Measurements from ENCODE around the gene CYTL1.
"Not testable (repeated sequence)": the region's sequence is repeated elsewhere in the genome, so short reads cannot be mapped to it uniquely, and the experiment has no call there.

Gene CYTL1

DNA sequence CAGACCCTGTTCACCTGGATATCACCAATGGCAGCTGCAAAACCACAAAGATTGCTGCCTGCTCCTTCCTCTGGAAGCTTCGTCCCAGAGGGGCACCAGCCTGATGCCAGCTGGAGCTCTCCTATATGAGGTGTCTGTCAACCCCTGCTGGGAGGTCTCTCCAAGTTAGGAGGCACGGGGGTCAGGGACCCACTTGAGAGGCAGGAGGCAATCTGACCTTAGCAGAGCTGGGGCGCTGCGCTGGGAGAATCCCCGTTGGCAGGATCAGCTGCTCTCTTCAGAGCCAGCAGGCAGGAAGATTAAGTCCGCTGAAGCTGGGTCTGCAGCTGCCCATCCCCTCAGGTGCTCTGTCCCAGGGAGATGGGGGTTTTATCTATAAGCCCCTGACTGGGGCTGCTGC lies 17.6 kb downstream of the CYTL1 start:
- not testable (repeated sequence) for DNase-seq (ENCODE audit: low read depth, low spot score)

DNA sequence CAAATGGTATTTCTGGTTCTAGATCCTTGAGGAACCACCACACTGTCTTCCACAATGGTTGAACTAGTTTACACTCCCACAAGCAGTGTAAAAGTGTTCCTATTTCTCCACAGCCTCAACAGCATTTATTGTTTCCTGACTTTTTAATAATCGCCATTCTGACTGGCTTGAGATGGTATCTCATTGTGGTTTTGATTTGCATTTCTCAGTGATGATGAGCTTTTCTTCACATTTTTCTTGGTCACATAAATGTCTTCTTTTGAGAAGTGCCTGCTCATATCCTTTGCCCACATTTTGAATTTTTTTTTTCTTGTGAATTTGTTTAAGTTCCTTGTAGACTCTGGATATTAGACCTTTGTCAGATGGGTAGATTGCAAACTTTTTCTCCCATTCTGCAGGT lies 22.3 kb downstream of the CYTL1 start:
- not testable (repeated sequence) for DNase-seq (ENCODE audit: low read depth, low spot score)

DNA sequence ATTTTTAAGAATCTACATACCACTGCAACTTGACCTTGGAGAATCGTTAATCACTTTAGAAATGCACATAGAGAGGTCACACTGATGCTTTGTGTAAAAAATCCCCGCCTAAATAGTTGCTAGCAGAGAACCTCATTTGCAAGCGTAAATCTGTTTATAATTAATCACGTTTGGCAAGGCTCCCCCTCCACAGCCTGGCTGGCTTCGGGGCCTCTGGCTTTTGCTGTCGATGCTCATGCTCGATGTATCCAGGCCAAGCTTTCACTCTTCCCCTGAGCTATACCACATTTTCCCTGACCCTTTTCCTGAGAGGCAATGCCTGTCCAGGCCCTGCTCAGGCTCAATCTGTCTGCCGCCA lies 23.4 kb downstream of the CYTL1 start:
- DNase-seq (ENCODE audit: low read depth, low spot score) = no peak

DNA sequence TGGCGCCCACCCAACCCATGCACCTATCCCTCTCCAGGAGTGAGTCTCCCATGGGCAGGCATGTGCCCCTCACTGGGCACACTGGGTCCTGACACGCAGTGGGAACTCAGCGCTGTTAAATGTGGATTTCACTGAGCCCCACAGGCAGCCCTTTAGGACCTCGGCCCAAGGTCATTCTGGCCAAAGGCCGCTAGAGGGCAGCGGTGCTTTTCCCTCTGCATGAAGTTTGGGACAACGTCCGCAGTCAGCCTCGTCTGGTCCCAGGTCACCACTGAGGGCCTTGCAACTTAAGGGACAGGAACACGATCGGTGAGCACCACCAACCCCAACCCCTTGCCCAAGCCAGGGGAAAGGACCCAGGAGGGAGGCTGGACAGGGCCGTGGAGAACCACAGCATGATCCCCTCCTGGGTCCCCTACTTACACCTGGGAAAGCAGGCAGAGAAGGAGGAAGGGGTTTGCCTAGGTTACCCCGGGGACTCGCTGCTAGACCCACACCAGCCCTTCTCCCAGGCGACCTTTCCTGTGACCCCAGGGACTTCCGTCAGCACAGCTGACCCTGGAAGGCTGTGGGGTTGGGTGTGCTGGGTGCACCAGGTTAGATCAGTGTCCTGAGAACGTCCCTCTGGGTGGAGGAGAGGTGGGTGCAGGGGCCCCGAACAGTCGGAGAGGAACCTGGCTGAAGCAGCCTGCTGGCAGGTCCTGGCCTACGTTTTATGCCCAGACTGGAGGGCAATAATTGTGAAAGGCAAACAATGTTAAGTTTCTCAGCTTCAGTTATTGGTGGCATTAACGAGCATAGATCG lies 24.0 kb downstream of the CYTL1 start:
- peak; percentile 80 for DNase-seq (ENCODE audit: low read depth, low spot score)

DNA sequence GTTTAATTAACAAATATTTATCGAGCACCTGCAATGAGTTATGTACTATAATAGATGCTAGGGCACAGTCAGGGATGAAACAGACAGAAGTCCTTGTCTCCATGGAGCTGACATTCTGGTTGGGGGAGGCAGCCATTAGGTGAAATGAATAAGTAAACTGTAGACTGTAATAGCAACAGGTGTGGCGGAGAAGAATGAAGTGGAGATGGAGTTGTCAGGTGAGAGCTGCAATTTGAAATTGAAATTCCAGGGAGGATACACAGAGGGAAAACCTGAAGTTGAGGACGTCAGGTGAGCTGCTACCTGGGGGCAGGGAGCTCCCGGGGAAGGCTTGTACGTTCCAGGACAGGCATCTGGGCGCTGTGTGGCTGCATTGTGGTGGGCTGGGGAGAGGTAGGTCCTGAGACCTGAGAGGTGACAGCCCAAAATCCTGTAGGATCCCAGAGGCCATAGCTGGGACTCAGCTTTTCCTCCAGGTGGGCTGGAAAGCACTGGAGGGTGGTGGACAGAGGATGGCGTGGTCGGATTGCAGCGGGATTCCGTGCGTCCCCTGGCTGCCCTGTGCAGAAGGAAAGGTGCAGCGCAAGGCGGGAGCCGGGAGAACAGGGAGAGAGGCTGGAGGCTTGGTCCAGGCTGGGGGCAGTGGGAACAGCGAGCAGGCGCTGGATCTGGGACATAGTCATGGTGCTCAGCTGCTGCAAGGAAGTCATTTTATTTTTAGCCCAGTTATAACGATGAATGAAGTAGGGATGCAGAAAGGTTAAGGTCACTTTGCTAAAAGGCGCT lies 24.8 kb downstream of the CYTL1 start:
- no peak for DNase-seq (ENCODE audit: low read depth, low spot score)

DNA sequence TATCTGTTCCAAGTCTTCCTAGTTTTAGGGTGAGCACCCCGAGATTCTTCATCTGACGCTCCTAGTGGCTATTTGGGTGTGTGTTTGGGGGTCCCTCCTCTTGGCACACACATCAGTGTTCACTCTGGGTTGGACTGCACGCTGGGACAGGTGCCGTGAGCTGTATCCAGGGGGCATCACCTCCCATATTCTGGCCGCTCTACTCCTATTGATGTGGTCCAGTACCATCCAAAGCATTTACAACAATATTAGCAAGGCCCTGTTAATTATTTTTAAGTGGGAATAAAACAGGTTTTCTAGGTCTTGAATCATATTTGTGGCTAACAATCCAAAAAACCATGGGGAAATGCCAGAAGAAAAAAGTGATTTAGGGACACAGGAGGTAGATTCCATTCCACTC lies 26.4 kb downstream of the CYTL1 start:
- no peak for DNase-seq (ENCODE audit: low read depth, low spot score)

DNA sequence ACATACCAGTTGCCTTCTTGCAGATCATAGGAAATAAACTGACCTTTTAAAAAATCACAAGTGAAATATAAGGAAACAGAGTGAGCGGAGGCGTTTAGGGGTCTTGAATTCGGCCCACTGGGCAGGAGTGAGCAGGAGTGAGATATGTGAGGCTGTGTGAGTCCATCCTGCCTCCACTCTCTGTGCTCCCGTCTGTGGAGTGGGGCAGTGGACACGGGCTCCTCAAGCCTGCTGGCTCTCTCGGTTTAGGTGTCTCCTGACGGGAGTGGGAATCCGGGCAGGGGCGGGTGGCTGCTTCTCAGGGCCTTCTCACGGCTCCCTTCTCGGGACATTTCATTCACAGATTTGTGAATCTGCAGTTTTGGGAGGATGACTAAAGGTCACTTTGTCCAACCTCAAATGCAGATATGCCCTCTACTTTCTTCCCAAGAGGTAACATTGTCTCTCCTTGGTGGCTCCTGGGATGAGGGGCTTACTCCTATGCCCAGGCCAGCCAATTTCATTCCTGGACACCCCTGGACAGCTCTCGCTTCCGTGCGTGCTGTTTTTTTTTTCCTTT lies 27.6 kb downstream of the CYTL1 start:
- DNase-seq (ENCODE audit: low read depth, low spot score) = no peak

DNA sequence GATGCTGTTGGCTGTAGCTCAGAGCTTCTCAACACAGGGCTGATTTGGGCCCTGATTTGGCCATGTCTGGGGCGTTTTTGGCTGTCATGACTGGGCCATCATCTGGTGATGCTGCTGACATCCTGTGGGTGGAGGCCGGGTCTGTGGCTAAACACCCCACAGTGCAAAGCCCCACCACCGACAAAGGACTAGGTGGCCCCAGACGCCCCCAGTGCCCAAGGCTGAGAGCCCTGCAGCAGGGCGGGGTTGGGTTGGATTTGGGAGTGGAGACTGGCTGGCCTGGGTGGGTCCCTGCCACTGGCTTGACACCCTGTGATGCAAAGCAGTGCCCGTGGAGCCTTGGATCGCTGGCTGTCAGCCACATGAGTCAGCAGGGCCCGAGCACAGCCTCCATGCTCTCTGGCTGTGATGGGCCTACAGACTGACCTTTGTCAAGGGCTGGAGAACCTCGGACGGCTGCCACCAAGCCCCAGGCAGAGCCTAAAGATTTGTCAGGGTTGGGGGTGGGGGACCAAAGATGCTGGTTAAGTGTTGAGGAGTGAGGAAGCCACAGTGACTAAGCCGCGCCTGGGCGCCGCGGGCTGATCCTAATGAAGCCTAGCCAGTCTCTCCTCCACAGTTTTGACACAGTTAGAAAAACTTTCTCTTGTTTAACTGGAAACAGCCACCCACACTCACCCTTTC lies 28.3 kb downstream of the CYTL1 start:
- peak; percentile 77 for DNase-seq (ENCODE audit: low read depth, low spot score)

DNA sequence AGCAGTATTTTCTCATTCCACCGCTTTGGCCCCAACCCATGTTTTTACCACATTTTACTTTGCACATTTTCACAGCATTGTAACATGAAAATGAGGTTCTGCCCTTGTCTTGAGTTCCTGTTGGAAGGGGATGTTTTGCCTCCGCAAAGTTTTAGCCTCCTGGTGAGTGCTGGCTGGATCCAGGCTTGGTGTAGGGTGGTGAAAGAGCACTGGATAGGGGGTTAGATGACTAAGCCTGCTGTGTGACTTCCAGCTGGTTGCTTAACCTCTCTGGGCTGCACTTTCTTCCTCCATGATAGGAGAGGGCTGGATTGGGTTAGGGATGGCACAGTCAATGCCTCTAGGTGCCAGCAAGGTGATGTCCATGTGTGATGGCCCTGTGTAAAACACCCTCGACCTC lies 28.9 kb downstream of the CYTL1 start:
- DNase-seq (ENCODE audit: low read depth, low spot score) = no peak

DNA sequence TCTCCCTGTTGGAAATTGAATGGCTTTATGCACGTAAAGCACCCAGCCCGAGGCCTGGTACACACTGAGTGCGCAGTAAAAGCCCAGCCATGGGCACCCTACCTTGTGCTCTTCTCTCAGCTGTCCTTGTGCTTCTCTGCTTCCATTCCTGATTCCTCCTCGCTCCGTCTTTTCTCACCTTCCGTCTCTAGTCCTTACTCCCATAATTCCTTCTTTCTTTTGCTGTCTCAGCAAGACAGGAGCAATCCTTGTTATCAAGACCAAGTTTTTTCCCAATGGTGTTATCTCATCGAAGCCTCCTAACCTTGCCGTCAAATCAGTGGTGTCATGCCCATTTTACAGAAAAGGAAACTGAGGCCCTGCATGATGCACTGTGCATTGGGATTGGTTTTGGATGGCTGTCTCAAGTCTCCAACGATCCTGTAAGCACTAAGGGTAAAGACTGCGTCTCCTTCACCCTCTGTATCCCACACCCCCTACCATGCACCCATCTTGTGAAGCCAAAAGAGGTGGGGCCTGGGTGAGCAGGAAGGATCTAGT lies 30.1 kb downstream of the CYTL1 start:
- no peak for DNase-seq (ENCODE audit: low read depth, low spot score)

DNA sequence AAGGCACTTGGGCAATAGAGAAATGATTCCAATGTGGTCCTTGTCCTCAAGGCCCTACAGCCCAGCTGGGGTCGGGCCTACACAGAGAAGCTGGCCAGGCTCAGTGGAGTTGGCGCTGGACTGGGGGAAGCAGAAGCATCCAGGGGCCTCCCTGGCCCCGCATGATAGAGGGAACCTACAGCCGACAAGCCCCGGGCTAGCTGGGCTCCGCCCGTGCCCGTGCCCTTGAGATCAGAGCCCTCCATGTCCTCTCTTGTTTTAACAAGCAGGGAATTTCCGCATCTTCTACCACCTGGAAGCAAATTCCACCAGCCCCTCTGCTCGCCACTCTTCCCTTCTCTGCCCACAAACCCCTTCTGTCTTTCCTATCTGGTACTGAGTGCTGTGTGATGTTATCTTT lies 31.6 kb downstream of the CYTL1 start:
- no peak for DNase-seq (ENCODE audit: low read depth, low spot score)

DNA sequence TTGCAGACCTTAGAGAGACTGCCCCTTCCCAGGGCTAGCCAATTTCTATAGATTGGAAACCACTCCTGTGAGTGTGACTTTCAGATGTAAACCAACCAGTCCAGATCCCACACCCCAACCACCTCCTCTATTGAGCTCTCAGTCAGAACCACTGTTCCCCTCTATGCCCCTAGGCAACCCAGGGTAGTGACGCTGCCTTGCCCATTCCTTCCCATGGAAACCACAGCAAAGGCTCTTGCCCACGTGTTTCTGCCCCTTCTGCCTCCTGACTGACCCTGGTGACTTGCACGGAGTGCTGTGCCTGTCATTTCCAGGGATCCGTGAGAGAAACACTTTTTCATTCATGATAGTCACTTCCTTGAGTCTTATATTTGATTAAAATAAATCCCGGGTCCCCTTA lies 32.4 kb downstream of the CYTL1 start:
- no peak for DNase-seq (ENCODE audit: low read depth, low spot score)

DNA sequence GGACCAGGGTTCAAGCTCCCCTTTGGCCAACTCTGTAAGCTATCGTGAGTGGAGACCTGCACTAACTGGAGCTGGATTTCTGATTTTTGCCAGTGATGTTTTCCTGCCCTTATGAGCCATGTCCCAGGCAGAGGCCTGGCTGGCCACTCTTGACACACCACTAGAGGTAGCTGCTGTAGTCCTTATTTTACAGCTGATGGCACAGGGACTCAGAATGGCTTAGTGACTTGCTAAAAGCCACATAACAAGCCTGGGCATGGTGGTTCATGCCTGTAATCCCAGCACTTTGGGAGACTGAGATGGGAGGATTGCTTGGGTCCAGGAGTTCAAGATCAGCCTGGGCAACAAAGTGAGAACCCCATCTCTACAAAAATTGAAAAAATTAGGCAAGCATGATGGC lies 33.4 kb downstream of the CYTL1 start:
- peak; percentile 16 for DNase-seq (ENCODE audit: low read depth, low spot score)

DNA sequence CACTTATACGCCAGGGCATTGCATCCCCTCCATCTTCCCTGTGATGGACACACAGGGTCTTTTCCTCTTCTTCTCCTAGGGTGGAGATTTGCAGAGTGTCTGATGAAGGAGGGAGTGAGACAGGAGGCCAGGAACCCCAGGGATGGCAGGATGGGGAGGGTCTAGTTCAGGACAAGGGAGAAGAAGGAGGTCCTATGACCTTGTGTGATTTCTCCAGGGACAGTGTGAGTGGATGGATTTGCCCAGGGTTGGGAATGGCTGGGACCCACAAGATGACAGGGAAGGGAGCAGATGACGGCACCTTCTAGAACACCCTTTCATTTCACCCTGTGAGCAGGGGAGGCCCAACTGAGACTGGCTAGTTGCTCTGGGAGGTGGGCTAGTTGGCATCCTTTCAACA lies 34.2 kb downstream of the CYTL1 start:
- DNase-seq (ENCODE audit: low read depth, low spot score) = no peak

DNA sequence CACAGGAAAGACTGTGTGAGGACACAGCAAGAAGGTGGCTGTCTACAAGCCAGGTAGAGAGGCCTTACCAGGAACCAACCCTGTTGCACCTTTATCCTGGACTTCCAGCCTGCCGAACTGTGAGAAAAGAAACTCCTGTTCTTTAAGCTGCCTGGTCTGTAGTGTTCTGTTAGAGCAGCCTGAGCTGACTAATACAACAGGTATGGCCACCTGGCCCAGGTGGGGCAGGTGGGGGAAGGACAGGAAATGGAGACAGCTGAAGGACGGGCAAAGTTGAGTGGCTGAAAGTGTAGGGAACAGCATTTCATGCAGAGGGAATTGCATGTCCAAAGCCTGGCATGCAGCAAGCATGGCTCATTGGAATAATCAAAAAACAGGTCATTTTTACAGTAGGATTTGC lies 35.1 kb downstream of the CYTL1 start:
- no peak for DNase-seq (ENCODE audit: low read depth, low spot score)

DNA sequence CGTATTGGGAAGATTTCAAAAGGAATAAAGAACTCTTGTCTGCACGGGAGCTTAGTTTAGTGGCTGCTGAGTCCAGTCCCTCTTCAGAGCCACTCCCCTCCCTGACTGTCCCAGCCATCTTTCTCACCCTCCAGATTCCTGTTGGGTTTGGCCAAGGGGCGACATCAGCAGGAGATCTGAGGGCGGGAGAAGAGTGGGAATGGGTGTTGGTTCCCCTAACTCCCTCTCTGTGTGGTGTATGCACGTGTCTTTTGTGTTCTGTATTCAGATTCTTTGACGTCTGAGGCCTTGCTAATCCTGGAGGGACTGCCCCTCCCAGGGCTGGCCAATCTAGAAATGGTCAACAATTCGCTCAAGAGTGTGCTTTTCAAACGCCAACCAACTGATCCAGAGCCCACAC lies 37.4 kb downstream of the CYTL1 start:
- DNase-seq (ENCODE audit: low read depth, low spot score) = no peak

DNA sequence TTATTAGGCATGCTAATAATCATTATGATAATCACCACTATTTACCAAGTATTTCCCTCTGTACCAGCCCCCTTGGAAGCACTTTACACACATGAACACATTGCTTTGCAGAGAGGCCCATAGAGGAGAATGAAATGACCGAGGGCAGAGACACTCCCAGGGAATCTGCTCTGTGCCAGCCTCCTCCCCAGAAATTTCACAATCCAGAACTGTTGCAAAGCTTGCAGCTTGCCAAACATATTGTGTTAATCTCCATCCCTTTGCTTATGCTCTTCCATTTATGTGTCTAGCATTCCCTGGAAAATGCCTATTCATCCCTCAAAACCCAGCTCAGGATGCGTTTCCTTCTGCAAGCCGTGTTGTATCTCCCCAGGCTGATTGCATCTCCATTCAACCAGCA lies 37.8 kb downstream of the CYTL1 start:
- no peak for DNase-seq (ENCODE audit: low read depth, low spot score)

DNA sequence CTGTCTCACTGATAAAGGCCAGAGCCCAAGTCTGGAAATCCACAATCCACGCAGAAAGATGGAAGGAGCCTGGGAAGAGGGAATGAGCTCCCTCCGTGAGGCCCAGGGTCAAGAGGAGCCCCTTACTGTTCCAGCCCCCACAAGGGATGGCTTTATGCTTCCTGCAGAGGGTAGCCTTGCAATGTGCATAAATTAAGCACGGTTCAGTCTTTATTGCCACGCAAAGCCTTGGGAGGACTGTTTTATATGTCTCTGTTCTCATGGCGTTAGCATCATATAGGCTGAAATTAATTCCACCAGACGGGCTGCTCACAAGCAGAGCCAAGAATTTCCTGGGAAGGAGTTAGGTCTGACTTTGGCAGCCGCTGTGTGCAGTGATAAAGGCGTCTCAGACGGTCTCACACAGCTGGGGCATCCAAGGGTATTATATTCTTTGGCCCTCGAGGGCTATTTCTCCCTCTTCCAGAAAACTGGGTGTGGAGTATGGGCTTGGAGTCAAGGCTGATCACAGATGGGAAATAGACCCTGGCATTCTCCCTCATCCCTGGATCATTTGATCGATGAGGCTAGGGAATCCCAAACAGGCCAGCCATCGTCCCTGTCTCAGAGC lies 38.5 kb downstream of the CYTL1 start:
- DNase-seq (ENCODE audit: low read depth, low spot score) = no peak

DNA sequence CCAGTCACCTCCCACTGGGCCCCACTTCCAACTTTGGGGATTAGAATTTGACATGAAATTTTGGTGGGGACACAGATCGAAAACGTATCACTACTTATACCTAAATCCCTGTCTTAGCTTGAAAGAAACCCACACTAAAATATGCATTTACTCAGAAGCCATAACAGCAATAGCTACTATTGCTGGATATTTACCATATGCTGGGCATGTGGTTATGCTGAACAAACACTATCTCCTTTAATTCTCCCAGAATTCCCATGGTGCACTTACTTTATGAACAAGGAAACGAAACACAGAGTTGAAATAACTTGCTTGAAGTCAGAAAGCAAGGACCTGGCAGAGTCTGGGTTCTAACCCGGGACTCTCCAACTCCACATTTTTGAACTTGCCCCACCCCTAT lies 39.3 kb downstream of the CYTL1 start:
- DNase-seq (ENCODE audit: low read depth, low spot score) = no peak

DNA sequence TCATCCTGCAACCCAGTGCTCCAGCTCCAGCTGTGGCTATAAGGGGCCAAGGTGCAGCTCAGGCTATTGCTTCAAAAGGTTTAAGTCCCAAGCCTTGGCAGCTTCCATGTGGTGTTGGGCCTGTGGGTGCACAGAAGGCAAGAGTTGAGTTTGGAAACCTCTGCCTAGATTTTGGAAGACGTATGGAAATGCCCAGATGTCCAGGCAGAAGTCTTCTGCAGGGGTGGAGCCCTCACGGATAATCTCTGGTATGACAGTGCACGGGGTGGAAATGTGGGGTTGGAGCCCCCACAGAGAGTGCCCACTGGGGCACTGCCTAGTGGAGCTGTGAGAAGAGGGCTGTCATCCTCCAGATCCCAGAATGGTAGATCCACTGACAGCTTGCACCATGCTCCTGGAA lies 44.5 kb downstream of the CYTL1 start:
- no peak for DNase-seq (ENCODE audit: low read depth, low spot score)

DNA sequence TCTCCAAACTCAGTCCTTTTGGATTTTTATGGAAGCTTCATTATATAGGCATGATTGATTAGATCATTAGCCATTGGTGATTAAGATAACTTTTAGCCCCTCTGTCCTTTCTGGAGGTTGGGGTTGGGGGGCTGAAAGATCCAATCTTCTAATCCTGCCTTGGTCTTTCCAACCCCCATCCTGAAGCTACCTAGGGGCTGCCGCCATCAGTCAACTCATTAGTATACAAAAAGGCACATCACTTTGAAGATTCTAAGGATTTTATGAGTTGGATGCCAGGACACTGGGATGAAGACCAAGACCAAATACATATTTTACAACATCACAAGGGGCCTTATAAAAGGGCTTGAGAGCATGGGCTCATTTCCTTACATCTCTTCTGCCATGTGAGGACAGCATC lies 47.5 kb downstream of the CYTL1 start:
- DNase-seq (ENCODE audit: low read depth, low spot score) = no peak

DNA sequence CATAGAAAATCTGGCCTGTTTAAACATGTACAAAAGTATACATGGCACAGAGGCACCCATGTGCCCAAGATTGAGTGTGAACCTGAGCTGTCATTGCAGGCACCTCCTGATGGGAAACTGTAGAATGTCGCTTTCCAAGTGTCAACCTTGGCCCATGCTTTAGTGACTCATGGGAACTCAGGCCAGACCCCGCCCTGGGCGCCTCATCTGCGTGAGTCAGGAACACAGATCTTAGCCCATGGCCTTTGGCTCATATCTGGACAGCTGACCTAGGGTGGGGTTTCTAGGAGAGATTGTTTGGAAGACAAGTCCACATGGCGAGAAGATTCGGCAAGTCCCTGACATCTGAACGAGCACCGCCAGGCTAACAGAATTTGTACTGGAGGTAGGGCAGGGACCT lies 50.0 kb downstream of the CYTL1 start:
- DNase-seq (ENCODE audit: low read depth, low spot score) = no peak
